NB4 (cell line): ENCODE data around the gene SCRN2.

Source experiments
- MYC ChIP-seq: IDR thresholded peaks from 2 replicates; pipeline ENCODE4 v1.6.1; 2011; ENCODE audit warnings: low read depth, low read length
- POLR2A ChIP-seq: IDR thresholded peaks from 2 replicates; pipeline ENCODE4 v1.6.1; 2011; ENCODE audit warnings: mild to moderate bottlenecking; ENCODE audit not compliant: insufficient read length; ENCODE audit errors: extremely low read depth
- TF ChIP-seq, protein P1 (sequence below): IDR thresholded peaks from one replicate; pipeline ENCODE4 v1.5.1; 2012; ENCODE audit warnings: low read depth, low read length

DNA sequence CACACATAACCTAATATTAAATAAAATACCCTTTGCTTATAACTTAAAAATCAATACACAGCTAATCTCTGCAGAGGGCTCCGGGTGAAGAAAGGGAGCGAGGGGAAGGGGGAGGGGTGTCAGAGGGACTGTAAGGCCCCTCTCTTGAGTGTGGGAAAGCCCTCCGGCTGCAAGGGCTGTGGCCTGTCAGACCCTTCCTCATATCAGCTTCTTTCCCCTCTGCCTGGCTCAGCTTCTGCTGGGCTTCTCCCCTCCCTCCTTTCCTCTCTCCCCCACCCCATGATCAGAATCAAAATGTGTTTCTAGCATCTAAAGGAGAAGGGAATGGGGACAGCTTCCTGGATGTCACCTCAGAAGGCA, 4.6 kb upstream of the SCRN2 start:
- TF ChIP-seq, protein P1, sequence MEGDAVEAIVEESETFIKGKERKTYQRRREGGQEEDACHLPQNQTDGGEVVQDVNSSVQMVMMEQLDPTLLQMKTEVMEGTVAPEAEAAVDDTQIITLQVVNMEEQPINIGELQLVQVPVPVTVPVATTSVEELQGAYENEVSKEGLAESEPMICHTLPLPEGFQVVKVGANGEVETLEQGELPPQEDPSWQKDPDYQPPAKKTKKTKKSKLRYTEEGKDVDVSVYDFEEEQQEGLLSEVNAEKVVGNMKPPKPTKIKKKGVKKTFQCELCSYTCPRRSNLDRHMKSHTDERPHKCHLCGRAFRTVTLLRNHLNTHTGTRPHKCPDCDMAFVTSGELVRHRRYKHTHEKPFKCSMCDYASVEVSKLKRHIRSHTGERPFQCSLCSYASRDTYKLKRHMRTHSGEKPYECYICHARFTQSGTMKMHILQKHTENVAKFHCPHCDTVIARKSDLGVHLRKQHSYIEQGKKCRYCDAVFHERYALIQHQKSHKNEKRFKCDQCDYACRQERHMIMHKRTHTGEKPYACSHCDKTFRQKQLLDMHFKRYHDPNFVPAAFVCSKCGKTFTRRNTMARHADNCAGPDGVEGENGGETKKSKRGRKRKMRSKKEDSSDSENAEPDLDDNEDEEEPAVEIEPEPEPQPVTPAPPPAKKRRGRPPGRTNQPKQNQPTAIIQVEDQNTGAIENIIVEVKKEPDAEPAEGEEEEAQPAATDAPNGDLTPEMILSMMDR: no peak
- no peak for TF ChIP-seq POLR2A
- no peak for TF ChIP-seq MYC
